IMR-90 (cell line): ENCODE results near the gene ANXA4. TPM values are rescaled to one million over a fixed set of nuclear protein-coding genes. Genes with fewer than 3 reads are reported as not detected.

Experiments
- ATAC-seq: fragments of 200-7000 bp; cut with Tn5 transposase; 2 replicates; pipeline ENCODE4 v1.9.1; 2020; ENCODE audit warnings: low read depth, mild to moderate bottlenecking, moderate library complexity
- BruUV-seq: library from RNA; stranded (reverse); fragments of 400-500 nt; replicated peaks from 2 replicates; lab custom pipeline; 2021; lab: Mats Ljungman, UMichigan
- CTCF ChIA-PET: fragments of 300-600 bp; formaldehyde crosslinking; extraction: SDS; loops from one replicate; lab custom pipeline; 2021; ENCODE audit warnings: antibody characterized with exemption; lab: Yijun Ruan, JAX
- POLR2A ChIA-PET: fragments of 300-600 bp; sonication (Branson Sonifier 250); formaldehyde crosslinking; loops from one replicate; lab custom pipeline; 2022; ENCODE audit warnings: antibody characterized with exemption; ENCODE audit not compliant: unreplicated experiment; lab: Charles Lee
- DNase-seq: peaks from one replicate; pipeline ENCODE4 v3.0.0; 2013
- H2AFZ ChIP-seq: replicated peaks from 2 replicates; pipeline ENCODE3; 2013; ENCODE audit warnings: low read length, mild to moderate bottlenecking; ENCODE audit not compliant: poor library complexity
- H2AK5ac ChIP-seq: 2 replicates; pipeline ENCODE4 v1.6.1; 2013; ENCODE audit warnings: low read depth, low read length, inconsistent platforms
- H2AK9ac ChIP-seq: replicated peaks from 2 replicates; pipeline ENCODE3; 2013; ENCODE audit warnings: mild to moderate bottlenecking, low read depth, low read length, moderate library complexity; ENCODE audit not compliant: poor library complexity
- H2BK120ac ChIP-seq: 2 replicates; pipeline ENCODE4 v1.6.1; 2013; ENCODE audit warnings: low read depth, low read length, inconsistent platforms
- H2BK15ac ChIP-seq: 3 replicates; pipeline ENCODE4 v1.6.1; 2013; ENCODE audit warnings: low read depth, low read length, inconsistent platforms
- H2BK20ac ChIP-seq: 2 replicates; pipeline ENCODE4 v1.6.1; 2013; ENCODE audit warnings: low read depth, mild to moderate bottlenecking, inconsistent platforms, low read length, moderate library complexity
- H2BK5ac ChIP-seq: 2 replicates; pipeline ENCODE4 v1.6.1; 2013; ENCODE audit warnings: mild to moderate bottlenecking, low read depth, low read length, inconsistent platforms; ENCODE audit not compliant: poor library complexity, severe bottlenecking
- H3K14ac ChIP-seq: replicated peaks from 2 replicates; pipeline ENCODE4 v1.6.1; 2013; ENCODE audit warnings: low read depth, low read length, inconsistent platforms
- H3K18ac ChIP-seq: 2 replicates; pipeline ENCODE4 v1.6.1; 2013; ENCODE audit warnings: low read depth, low read length, control low read depth
- H3K23ac ChIP-seq: 2 replicates; pipeline ENCODE4 v1.6.1; 2013; ENCODE audit warnings: low read depth, low read length, inconsistent platforms
- H3K27ac ChIP-seq: 2 replicates; pipeline ENCODE4 v1.5.1; 2013; ENCODE audit warnings: mild to moderate bottlenecking, control low read depth, low read length; ENCODE audit not compliant: insufficient read depth
- H3K27me3 ChIP-seq: 2 replicates; pipeline ENCODE4 v1.6.1; 2013; ENCODE audit warnings: low read length; ENCODE audit not compliant: control insufficient read depth, insufficient read depth
- H3K36me3 ChIP-seq: 2 replicates; pipeline ENCODE4 v1.6.1; 2013; ENCODE audit warnings: low read length, mixed read lengths; ENCODE audit not compliant: control insufficient read depth, insufficient read depth
- H3K4ac ChIP-seq: 2 replicates; pipeline ENCODE4 v1.6.1; 2013; ENCODE audit warnings: low read depth, low read length, inconsistent platforms
- H3K4me1 ChIP-seq: 2 replicates; pipeline ENCODE4 v1.6.1; 2013; ENCODE audit warnings: low read length, mixed read lengths; ENCODE audit not compliant: control insufficient read depth, insufficient read depth
- H3K4me2 ChIP-seq: 2 replicates; pipeline ENCODE4 v1.6.1; 2013; ENCODE audit warnings: low read depth, mild to moderate bottlenecking, control low read depth, low read length, moderate library complexity
- H3K4me3 ChIP-seq: 2 replicates; pipeline ENCODE4 v1.5.1; 2013; ENCODE audit warnings: low read depth, mild to moderate bottlenecking, control low read depth, low read length, moderate library complexity; ENCODE audit not compliant: insufficient read depth
- H3K56ac ChIP-seq: 2 replicates; pipeline ENCODE4 v1.6.1; 2013; ENCODE audit warnings: low read length, inconsistent platforms; ENCODE audit not compliant: insufficient read depth; ENCODE audit errors: extremely low read depth
- H3K79me1 ChIP-seq, 2 experiments: 2 replicates each; pipeline ENCODE4 v1.6.1; 2013; ENCODE audit warnings: low read length in 2 of 2, inconsistent platforms in 1 of 2, low read depth in 1 of 2
- H3K9ac ChIP-seq: 2 replicates; pipeline ENCODE4 v1.6.1; 2013; ENCODE audit warnings: low read depth, low read length, control low read depth
- H3K9me1 ChIP-seq: 2 replicates; pipeline ENCODE4 v1.6.1; 2013; ENCODE audit warnings: low read length, inconsistent platforms; ENCODE audit not compliant: insufficient read depth
- H3K9me3 ChIP-seq: 2 replicates; pipeline ENCODE4 v1.6.1; 2013; ENCODE audit warnings: low read length; ENCODE audit not compliant: control insufficient read depth, insufficient read depth
- H4K20me1 ChIP-seq: 2 replicates; pipeline ENCODE4 v1.6.1; 2013; ENCODE audit warnings: low read length, inconsistent platforms; ENCODE audit not compliant: insufficient read depth
- H4K5ac ChIP-seq: 2 replicates; pipeline ENCODE4 v1.6.1; 2013; ENCODE audit warnings: mild to moderate bottlenecking, low read depth, low read length, control low read depth
- H4K8ac ChIP-seq, 2 experiments: 2 replicates each; pipeline ENCODE4 v1.6.1; 2013; ENCODE audit warnings: low read depth in 2 of 2, low read length in 2 of 2, control low read depth in 1 of 2, inconsistent platforms in 1 of 2
- H4K91ac ChIP-seq: 2 replicates; pipeline ENCODE4 v1.6.1; 2013; ENCODE audit warnings: low read depth, low read length, inconsistent platforms; ENCODE audit not compliant: insufficient read depth
- BHLHE40 ChIP-seq: fragments of 150-350 bp; IDR thresholded peaks from 2 replicates; pipeline ENCODE4 v1.6.1; 2016; ENCODE audit warnings: mild to moderate bottlenecking, low read depth, low read length
- CHD1 ChIP-seq: IDR thresholded peaks from 2 replicates; pipeline ENCODE4 v1.6.1; 2012; ENCODE audit warnings: low read depth, low read length, improper control_type of control experiment
- MAFK ChIP-seq: IDR thresholded peaks from 2 replicates; pipeline ENCODE4 v1.6.1; 2012; ENCODE audit warnings: low read depth, low read length, improper control_type of control experiment
- MAZ ChIP-seq: IDR thresholded peaks from 2 replicates; pipeline ENCODE4 v1.6.1; 2012; ENCODE audit warnings: low read depth, mild to moderate bottlenecking, low read length, improper control_type of control experiment, moderate library complexity, borderline replicate concordance
- MXI1 ChIP-seq: IDR thresholded peaks from 2 replicates; pipeline ENCODE4 v1.6.1; 2012; ENCODE audit warnings: low read depth, mild to moderate bottlenecking, low read length, moderate library complexity, borderline replicate concordance
- NFE2L2 ChIP-seq: fragments of 150-350 bp; IDR thresholded peaks from 2 replicates; pipeline ENCODE4 v1.6.1; 2016; ENCODE audit warnings: low read depth, mild to moderate bottlenecking, low read length
- POLR2A ChIP-seq: IDR thresholded peaks from 2 replicates; pipeline ENCODE4 v1.6.1; 2012; ENCODE audit warnings: mild to moderate bottlenecking, low read depth, low read length
- RCOR1 ChIP-seq: IDR thresholded peaks from 2 replicates; pipeline ENCODE4 v1.6.1; 2012; ENCODE audit warnings: mild to moderate bottlenecking, low read length, improper control_type of control experiment; ENCODE audit not compliant: insufficient replicate concordance
- RFX5 ChIP-seq: IDR thresholded peaks from 2 replicates; pipeline ENCODE4 v1.8.0; 2012; ENCODE audit warnings: low read depth, mild to moderate bottlenecking, low read length, moderate library complexity
- SMC3 ChIP-seq: fragments of 150-350 bp; IDR thresholded peaks from 2 replicates; pipeline ENCODE4 v1.6.1; 2016; ENCODE audit warnings: low read depth, mild to moderate bottlenecking, antibody characterized with exemption, low read length, moderate library complexity
- WGBS, 2 experiments: methylation state at CpG; one replicate each; pipeline versions ENCODE4 v1.1.5 to v1.1.7; 2013; ENCODE audit warnings: missing lambda C conversion rate in 2 of 2; ENCODE audit not compliant: insufficient read length in 1 of 2; ENCODE audit errors: extremely low coverage in 2 of 2; 5-methylcytosine and 5-hydroxymethylcytosine counted together
- dilution Hi-C: fragments of 300-500 bp; cut with HindIII; formaldehyde crosslinking; loops from one replicate; pipeline ENCODE4 v1.14.3; 2018; ENCODE audit warnings: low sequenced_read_pairs; ENCODE audit not compliant: unreplicated experiment
- in situ Hi-C: fragments of 300-500 bp; cut with MboI; formaldehyde crosslinking; loops from 3 replicates; pipeline ENCODE4 v1.14.3; 2019; ENCODE audit warnings: low sequenced_read_pairs, inconsistent platforms, mixed read lengths
- intact Hi-C: fragments of 100-400 bp; cut with micrococcal nuclease; formaldehyde crosslinking; loops from 2 replicates; pipeline ENCODE4 v1.10.0; 2022
- polyA plus RNA-seq, 3 experiments: library from polyadenylated mRNA; depleted of rRNA; stranded (reverse); fragments of >200 nt; gene quantifications; 2 replicates each; pipeline ENCODE4 v1.2.3, GENCODE V29; 2012; ENCODE audit warnings: low replicate concordance in 1 of 3
- total RNA-seq: library from RNA; depleted of rRNA; stranded (reverse); fragments of >200 nt; gene quantifications from 2 replicates; pipeline ENCODE4 v1.2.3, GENCODE V29; 2012
- TF ChIP-seq, protein P1 (sequence below): conservative IDR thresholded peaks from 2 replicates; pipeline ENCODE4 v1.5.1; 2012; ENCODE audit warnings: mild to moderate bottlenecking, low read depth, low read length, improper control_type of control experiment

Gene ANXA4
- total and polyA plus RNA-seq, 2 of the 4 experiments (the other 2 are of a cell fraction) = 22.2 to 72.0 TPM

DNA sequence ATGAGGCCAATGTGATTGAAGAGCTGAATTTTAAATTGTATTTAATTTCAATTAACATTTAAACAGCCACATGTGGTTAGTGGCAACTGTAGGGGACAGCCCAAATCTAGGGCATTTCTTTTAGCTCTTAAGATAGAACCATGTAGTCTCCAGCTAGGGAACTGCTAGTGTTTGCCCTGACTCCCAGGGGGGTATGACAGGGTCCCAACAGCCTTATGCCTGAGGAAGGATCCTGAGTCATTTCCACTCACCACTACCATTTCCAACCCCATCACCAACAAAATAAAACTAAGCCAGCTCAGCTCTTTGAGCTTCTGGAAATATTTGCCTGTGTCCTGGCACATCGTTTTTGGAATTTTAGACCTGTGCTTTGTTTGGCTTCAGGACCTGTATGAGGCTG is 73.8 kb downstream of the ANXA4 start:
- Histone ChIP-seq H3K9me3 (no peaks in the 10 kb centered on the region), H3K23ac (no peak overlapping the region), H3K4me3 (no peak overlapping the region), H3K9me1 (0 out of 2 replicates have a peak, but pooled peaks cover 3% of the 10 kb centered on the region), H3K4me2 (no peak overlapping the region), H3K27me3 (no peaks in the 10 kb centered on the region), H3K18ac (no peak overlapping the region), H2AK9ac (no peak overlapping the region), H3K79me1 (no peaks in the 10 kb centered on the region; a peak in 1 of 4 replicates), H4K5ac (no peak overlapping the region), H3K56ac (no peak overlapping the region), H4K91ac (no peak overlapping the region), H2BK20ac (no peak overlapping the region), H2AK5ac (no peak overlapping the region), H4K20me1 (no peaks in the 10 kb centered on the region), H2BK120ac (no peak overlapping the region), H3K14ac (no peak overlapping the region), H2BK5ac (no peak overlapping the region), H2BK15ac (no peak overlapping the region), H3K27ac (no peak overlapping the region), H3K4me1 (0 out of 2 replicates have a peak, but pooled peaks cover 3% of the 10 kb centered on the region), H4K8ac (no peak overlapping the region), H2AFZ (no peak overlapping the region), H3K9ac (no peak overlapping the region), H3K4ac (no peak overlapping the region), H3K36me3 (peaks cover 18% of the 10 kb centered on the region)
- dilution Hi-C loops = no loop called here
- intact Hi-C loops = loop anchor here (5.0 to 10.0 kb wide), 2 partner anchors 73 to 261 kb away; partner anchors contain the start of gene ANXA4
- TF ChIP-seq MAZ (no peak), NFE2L2 (no peak), POLR2A (no peak), BHLHE40 (no peak), MXI1 (no peak), CHD1 (no peak), RCOR1 (no peak), SMC3 (no peak), MAFK (no peak), RFX5 (no peak)
- TF ChIP-seq, protein P1, sequence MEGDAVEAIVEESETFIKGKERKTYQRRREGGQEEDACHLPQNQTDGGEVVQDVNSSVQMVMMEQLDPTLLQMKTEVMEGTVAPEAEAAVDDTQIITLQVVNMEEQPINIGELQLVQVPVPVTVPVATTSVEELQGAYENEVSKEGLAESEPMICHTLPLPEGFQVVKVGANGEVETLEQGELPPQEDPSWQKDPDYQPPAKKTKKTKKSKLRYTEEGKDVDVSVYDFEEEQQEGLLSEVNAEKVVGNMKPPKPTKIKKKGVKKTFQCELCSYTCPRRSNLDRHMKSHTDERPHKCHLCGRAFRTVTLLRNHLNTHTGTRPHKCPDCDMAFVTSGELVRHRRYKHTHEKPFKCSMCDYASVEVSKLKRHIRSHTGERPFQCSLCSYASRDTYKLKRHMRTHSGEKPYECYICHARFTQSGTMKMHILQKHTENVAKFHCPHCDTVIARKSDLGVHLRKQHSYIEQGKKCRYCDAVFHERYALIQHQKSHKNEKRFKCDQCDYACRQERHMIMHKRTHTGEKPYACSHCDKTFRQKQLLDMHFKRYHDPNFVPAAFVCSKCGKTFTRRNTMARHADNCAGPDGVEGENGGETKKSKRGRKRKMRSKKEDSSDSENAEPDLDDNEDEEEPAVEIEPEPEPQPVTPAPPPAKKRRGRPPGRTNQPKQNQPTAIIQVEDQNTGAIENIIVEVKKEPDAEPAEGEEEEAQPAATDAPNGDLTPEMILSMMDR = no peak
- no peak for DNase-seq
- in situ Hi-C loops = loop anchor here (5.0 to 10.0 kb wide), 2 partner anchors 88 to 251 kb away; no protein-coding TSS in a partner anchor
- CTCF ChIA-PET = interaction anchor here (0.6 to 6.7 kb wide), 7 partner anchors 11 to 94 kb away, joined by 3 to 114 read pairs (median 5); no protein-coding TSS in a partner anchor
- POLR2A ChIA-PET = no interaction called here
- no peak for ATAC-seq
- WGBS, 2 experiments = no CpG with 5 or more reads among the region's 1 CpG
- BruUV-seq = no TSS peak
